Stimulated activated CD4-positive, alpha-beta T cell treated with anti-CD3 and anti-CD28 coated beads, Interleukin-15, amount 100 ng/mL, for 48 hours (primary cell): Measurements from ENCODE around the gene SOCS3.

Experiments used
- DNase-seq, 2 donors: peaks; one replicate each; pipeline ENCODE4 v3.0.0-alpha.2; 2020; ENCODE audit warnings: low read depth in 2 of 2

The SOCS3 gene, protein sequence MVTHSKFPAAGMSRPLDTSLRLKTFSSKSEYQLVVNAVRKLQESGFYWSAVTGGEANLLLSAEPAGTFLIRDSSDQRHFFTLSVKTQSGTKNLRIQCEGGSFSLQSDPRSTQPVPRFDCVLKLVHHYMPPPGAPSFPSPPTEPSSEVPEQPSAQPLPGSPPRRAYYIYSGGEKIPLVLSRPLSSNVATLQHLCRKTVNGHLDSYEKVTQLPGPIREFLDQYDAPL

DNA sequence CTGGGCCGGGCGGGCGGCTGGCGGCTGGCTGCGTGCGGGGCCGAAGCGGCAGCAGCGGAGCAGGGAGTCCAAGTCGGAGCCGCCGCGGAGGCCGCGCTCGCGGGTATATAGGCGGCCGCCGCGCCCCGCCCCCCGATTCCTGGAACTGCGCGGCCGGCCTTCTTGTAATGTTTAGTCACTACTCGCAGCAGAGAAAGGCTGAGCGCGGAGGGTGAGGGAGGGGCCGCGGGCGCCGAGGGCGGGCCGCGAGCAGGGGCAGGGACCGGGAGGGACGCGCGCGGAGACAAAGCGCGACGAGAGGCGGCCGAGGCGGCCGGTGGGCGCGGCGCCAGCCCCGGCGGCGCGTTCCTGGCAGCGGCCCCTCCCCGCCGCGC is at the start of gene SOCS3:
Gene SOCS3, minus strand, starts transcription at position 81 of the 374 bp plus-strand sequence. CDS start 982 bp downstream, outside the sequence.
- DNase-seq = peak; percentile 97 to 98

DNA sequence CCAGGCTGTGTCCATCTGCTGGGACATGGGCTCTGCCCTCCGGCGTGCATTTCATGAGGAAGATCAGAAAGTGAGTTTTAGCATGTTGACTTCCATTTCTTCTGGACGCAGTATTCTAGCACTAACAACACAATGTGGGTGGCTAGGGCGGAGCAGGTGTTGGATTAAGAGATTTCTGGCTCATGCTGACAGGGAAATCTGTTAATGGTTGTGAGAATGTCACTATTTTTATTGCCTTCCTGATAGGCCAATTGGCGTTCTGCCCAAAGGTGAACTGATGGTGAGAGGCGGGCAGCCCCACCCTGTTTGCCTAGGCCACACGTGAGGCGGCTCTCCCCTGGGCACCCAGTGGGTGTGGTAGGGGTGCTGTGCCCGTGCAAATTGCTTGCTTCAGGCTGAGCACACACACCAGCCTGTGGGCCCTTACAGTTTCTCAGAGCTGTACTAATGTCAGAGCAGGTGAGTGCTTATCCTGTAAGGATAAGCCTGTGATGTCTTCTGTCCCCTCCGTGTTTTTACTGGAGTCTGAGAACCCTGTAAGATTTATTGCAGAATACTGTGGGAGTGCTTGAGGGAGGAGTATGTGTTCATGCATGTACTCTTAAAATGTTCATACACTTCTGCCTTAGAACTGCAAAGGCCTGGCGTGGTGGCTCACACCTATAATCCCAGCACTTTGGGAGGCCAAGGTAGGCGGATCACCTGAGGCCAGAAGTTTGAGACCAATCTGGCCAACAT is 49.5 kb upstream of the SOCS3 start:
- DNase-seq = no peak

GRCh38 chr17:78408476-78409050 is 48.7 kb upstream of the SOCS3 start:
- DNase-seq = no peak

GRCh38 chr17:78407387-78408000 is 47.6 kb upstream of the SOCS3 start:
- no peak for DNase-seq

GRCh38 chr17:78406920-78407319 is 47.0 kb upstream of the SOCS3 start:
- DNase-seq = no peak

DNA sequence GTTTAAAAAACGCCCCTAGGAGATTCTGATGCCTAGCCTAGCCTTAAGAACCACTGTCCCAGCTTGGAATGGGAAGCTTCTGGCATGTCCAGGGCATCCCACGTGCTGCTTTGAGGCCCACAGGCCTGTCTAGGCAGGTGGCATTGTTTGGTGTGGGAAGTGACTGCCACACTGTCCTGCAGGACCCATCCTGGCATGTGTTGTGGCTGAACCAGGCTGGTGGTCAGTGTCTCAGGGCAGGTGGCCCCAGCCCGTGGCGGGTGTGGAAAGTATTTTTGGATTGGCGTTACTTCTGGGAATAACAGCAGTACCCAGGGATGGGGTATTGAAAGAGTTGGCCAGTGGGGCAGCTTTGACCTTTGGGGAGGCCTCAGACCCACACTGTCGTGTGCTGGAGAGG is 46.5 kb upstream of the SOCS3 start:
- DNase-seq = no peak

DNA sequence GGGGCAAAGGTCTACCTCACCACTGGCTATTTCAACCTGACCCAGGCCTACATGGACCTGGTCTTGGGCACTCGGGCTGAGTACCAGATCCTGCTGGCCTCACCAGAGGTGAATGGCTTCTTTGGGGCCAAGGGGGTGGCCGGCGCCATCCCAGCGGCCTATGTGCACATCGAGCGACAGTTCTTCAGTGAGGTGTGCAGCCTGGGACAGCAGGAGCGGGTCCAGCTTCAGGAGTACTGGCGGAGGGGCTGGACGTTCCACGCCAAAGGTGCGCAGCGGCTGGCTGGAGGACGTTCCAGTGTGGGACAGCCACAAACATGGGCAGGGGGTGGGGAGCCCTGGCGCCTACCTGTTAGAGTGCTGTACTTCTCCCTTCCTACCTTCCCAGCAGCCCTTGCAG is 43.9 kb upstream of the SOCS3 start:
- no peak for DNase-seq

GRCh38 chr17:78401891-78402290 is 42.0 kb upstream of the SOCS3 start:
- no peak for DNase-seq

DNA sequence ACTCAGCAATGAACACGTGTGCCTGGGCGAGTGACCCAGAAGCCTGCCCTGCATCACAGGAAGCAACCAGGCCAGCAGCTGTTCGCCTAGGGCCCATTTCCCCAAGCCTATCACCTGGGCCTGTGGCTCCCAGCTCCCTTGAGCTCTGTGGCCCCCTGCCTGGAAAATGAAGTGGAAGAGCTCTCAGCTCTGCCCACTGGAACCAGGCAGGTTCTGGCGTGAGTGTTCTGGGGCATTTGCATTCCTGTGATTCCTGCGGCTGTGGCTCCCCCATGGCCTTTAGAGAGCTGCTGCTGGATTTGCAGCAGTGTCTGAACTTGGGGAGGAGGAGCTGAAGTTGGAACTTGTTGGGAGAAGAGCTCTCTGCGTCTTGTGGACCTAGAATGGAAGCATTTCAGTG is 41.4 kb upstream of the SOCS3 start:
- no peak for DNase-seq

DNA sequence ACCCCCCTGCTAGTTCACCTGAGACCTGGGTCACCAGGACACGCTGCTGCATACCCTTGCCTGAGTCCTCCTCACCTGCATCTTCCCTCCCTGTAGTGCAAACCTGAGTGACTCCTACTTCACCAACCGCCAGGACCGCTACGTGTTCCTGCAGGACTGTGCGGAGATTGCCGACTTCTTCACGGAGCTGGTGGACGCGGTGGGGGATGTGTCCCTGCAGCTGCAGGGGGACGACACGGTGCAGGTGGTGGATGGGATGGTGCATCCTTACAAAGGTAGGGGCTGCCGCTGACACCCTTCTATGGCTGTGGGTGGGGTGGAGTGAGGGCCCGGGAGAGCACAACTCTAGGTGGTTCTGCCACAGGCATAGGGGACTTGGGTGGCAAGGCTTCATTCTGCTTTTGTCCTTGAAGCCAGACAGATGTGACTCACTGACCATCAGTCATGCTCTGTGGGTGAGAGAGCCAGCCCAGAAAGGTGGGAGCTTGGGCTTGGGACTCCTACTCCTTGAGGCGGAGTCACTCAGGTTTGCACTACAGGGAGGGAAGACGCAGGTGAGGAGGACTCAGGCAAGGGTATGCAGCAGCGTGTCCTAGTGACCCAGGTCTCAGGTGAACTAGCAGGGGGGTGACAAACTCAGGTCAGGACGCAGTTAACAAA is 40.8 kb upstream of the SOCS3 start:
- DNase-seq = no peak

GRCh38 chr17:78399693-78400144 is 39.8 kb upstream of the SOCS3 start:
- no peak for DNase-seq

GRCh38 chr17:78399028-78399692 is 39.3 kb upstream of the SOCS3 start:
- DNase-seq = no peak

- DNase-seq = no peak
Measured at GRCh38 chr17:78398390-78398789, 38.5 kb upstream of the SOCS3 start.

DNA sequence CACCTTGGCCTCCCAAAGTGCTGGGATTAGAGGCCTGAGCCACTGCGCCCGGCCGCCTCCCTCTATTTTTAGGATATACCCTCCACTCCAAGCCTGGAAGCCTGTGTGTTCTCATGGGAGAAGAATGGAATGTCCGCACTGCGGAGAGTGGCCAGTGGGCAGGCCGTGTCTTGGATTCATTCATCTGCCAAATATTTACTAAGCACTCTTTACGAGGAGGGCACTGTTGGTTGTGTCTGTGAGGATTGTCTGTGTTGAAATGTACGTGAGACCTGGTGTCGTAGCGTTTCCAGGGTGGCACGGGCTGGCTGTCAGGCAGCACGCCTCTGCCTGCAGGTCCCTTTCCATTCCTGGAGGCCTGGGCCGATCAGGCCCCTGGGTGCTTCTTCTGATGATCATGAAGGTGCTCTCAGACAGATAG is 37.8 kb upstream of the SOCS3 start:
- no peak for DNase-seq

- no peak for DNase-seq
Measured at GRCh38 chr17:78396441-78397337, 36.8 kb upstream of the SOCS3 start.

DNA sequence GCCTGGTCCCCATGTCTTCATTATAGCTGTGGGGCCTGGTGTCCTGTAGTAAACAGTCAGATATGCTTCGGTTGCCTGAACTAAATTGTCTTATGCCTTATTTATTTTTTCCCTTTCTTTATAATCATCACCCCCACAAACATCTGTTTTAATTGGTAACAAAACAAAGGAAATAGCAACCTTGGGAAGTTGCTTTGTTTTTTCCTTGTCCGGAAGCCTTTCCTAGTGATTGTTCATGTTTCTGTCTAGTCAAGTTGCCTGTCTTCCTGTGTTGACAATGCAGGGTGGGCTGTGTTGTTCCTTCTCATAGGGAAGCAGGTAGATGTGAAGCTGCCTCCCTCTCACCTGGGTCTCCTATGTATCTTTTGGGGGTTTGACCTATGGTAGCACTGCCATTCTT is 35.3 kb upstream of the SOCS3 start:
- DNase-seq = no peak

GRCh38 chr17:78394209-78394608 is 34.3 kb upstream of the SOCS3 start:
- DNase-seq = no peak

DNA sequence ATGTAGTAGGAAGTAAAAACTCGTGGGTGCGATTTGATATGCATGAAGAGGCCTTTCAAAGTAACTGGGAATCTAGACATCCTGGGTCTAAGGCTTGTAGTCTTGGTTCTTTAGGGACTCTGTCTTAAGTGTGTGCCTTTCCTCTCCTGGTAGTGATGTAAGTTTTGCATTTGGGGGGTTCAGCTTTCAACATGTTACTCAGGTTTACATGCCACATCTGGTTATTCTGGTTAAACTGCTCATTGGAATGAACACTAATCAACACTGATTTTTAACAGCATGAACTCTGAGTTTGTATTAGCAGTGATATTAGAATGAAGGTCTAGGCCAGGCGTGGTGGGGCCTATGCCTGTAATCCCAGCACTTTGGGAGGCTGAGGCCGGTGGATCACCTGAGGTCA is 33.7 kb upstream of the SOCS3 start:
- no peak for DNase-seq

- no peak for DNase-seq
Measured at GRCh38 chr17:78392295-78392694, 32.4 kb upstream of the SOCS3 start.

- DNase-seq = no peak
Measured at GRCh38 chr17:78391843-78392242, 32.0 kb upstream of the SOCS3 start.

- no peak for DNase-seq
Measured at GRCh38 chr17:78391051-78391431, 31.2 kb upstream of the SOCS3 start.
